HepG2 (cell line): ENCODE data around the gene STK38L. TPM values are rescaled to one million over a fixed set of nuclear protein-coding genes. Genes with fewer than 3 reads are reported as not detected.

ENCODE experiments used
- ATAC-seq: fragments of 200-7000 bp; cut with Tn5 transposase; 3 replicates; pipeline ENCODE4 v1.9.1; 2020; ENCODE audit warnings: mild to moderate bottlenecking, moderate library complexity
- BruUV-seq: library from RNA; stranded (reverse); fragments of 400-500 nt; replicated peaks from 2 replicates; lab custom pipeline; 2021; lab: Mats Ljungman, UMichigan
- CTCF ChIA-PET: fragments of 300-600 bp; formaldehyde crosslinking; extraction: SDS; loops from one replicate; lab custom pipeline; 2021; ENCODE audit warnings: low total read pairs, inconsistent platforms, low intra/inter-chr PET ratio; lab: Yijun Ruan, JAX
- POLR2A ChIA-PET: fragments of 350-600 bp; sonication (Branson Sonifier 250); formaldehyde crosslinking; loops from one replicate; lab custom pipeline; 2020; ENCODE audit warnings: antibody characterized with exemption, inconsistent platforms; lab: Yijun Ruan, JAX
- DNase-seq: peaks from one replicate; pipeline ENCODE4 v3.0.0-alpha.2; 2015; ENCODE audit warnings: low spot score
- FAIRE-seq: peaks from 3 replicates; lab custom pipeline; 2011; peaks lifted over from hg19 to GRCh38; lab: Jason Lieb, UNC
- H2AFZ ChIP-seq: one replicate; pipeline ENCODE4 v1.6.1; 2011; ENCODE audit warnings: low read length, inconsistent platforms
- H3K27ac ChIP-seq: fragments of 300-600 bp; 3 replicates; pipeline ENCODE4 v1.8.0; 2011; ENCODE audit warnings: mixed run types, mild to moderate bottlenecking, mixed read lengths, low read length, inconsistent platforms; ENCODE audit not compliant: insufficient read depth; ENCODE audit errors: extremely low read length
- H3K27me3 ChIP-seq, 2 experiments: fragments of 200-600 bp in 1 of 2; 2 replicates in 1 of 2; 3 replicates in 1 of 2; pipeline versions ENCODE4 v1.6.0 to v1.8.0; 2011; ENCODE audit warnings: low read length in 2 of 2, mild to moderate bottlenecking in 2 of 2, moderate library complexity in 2 of 2, inconsistent platforms in 1 of 2; ENCODE audit not compliant: insufficient read depth in 2 of 2, control insufficient read depth in 1 of 2
- H3K36me3 ChIP-seq, 2 experiments: fragments of 200-600 bp in 1 of 2; replicated peaks in 1 of 2; 2 replicates in 1 of 2; 3 replicates in 1 of 2; pipeline versions ENCODE4 v1.5.1 to v1.8.0; 2011; ENCODE audit warnings: low read length in 2 of 2, inconsistent platforms in 1 of 2; ENCODE audit not compliant: insufficient read depth in 2 of 2, control insufficient read depth in 1 of 2
- H3K4me1 ChIP-seq: 2 replicates; pipeline ENCODE4 v1.5.1; 2012; ENCODE audit warnings: low read length, inconsistent platforms; ENCODE audit not compliant: insufficient read depth
- H3K4me2 ChIP-seq: 2 replicates; pipeline ENCODE4 v1.6.0; 2011; ENCODE audit warnings: low read depth, low read length, inconsistent platforms
- H3K4me3 ChIP-seq, 3 experiments: fragments of 200-600 bp in 1 of 3; sonication (generic), shearing (Covaris generic) in 1 of 3; replicated peaks in 1 of 3; 2 replicates each; pipeline ENCODE4 v1.5.1; 2011 to 2016; ENCODE audit warnings: low read length in 3 of 3, inconsistent platforms in 2 of 3, low read depth in 2 of 3, mild to moderate bottlenecking in 2 of 3, control low read depth in 1 of 3, mixed read lengths in 1 of 3; ENCODE audit not compliant: insufficient read depth in 1 of 3
- H3K79me2 ChIP-seq: one replicate; pipeline ENCODE4 v1.6.1; 2011; ENCODE audit warnings: low read length, inconsistent platforms; ENCODE audit not compliant: insufficient read depth
- H3K9ac ChIP-seq: 2 replicates; pipeline ENCODE4 v1.6.0; 2011; ENCODE audit warnings: mild to moderate bottlenecking, low read depth, low read length, inconsistent platforms; ENCODE audit not compliant: insufficient read depth
- H3K9me3 ChIP-seq: 2 replicates; pipeline ENCODE4 v1.5.1; 2012; ENCODE audit warnings: mild to moderate bottlenecking, low read length
- H4K20me1 ChIP-seq: 2 replicates; pipeline ENCODE4 v1.6.0; 2011; ENCODE audit warnings: inconsistent platforms, mild to moderate bottlenecking, low read length, moderate library complexity; ENCODE audit not compliant: insufficient read depth
- FOXC1 ChIP-seq: sonication (generic); formaldehyde crosslinking; IDR thresholded peaks from 2 replicates; pipeline ENCODE4 v1.8.0; 2022; ENCODE audit warnings: mild to moderate bottlenecking, missing genetic modification reagents, borderline replicate concordance
- KDM1A ChIP-seq: IDR thresholded peaks from 2 replicates; pipeline ENCODE4 v1.6.1; 2016; ENCODE audit warnings: missing compliant biosample characterization
- MYNN ChIP-seq: sonication (generic); formaldehyde crosslinking; IDR thresholded peaks from 2 replicates; pipeline ENCODE4 v1.4.0; 2020; ENCODE audit warnings: mild to moderate bottlenecking, low read depth, missing genetic modification reagents
- TRIM24 ChIP-seq: sonication (generic); formaldehyde crosslinking; IDR thresholded peaks from 2 replicates; pipeline ENCODE4 v1.8.0; 2022; ENCODE audit warnings: mild to moderate bottlenecking, missing genetic modification reagents
- ZNF12 ChIP-seq: sonication (generic); formaldehyde crosslinking; IDR thresholded peaks from 2 replicates; pipeline ENCODE4 v1.5.0; 2020; ENCODE audit warnings: missing genetic modification reagents
- ZNF446 ChIP-seq: sonication (generic); formaldehyde crosslinking; IDR thresholded peaks from 2 replicates; pipeline ENCODE4 v1.5.0; 2020; ENCODE audit warnings: mild to moderate bottlenecking, missing genetic modification reagents
- ZNF737 ChIP-seq: sonication (generic); formaldehyde crosslinking; IDR thresholded peaks from 2 replicates; pipeline ENCODE4 v1.5.0; 2020; ENCODE audit warnings: missing genetic modification reagents, mild to moderate bottlenecking, borderline replicate concordance
- ZSCAN29 ChIP-seq: sonication (generic); formaldehyde crosslinking; conservative IDR thresholded peaks from 2 replicates; pipeline ENCODE4 v1.4.0; 2020; ENCODE audit warnings: mild to moderate bottlenecking, missing genetic modification reagents
- WGBS: methylation state at CpG from one replicate; pipeline ENCODE4 v1.1.6; 2017; ENCODE audit warnings: low lambda C conversion rate; 5-methylcytosine and 5-hydroxymethylcytosine counted together
- in situ Hi-C: cut with HindIII; loops from 2 replicates; pipeline ENCODE4 v1.10.0; 2017; ENCODE audit warnings: low pct_unique_long_range_greater_than_20kb; ENCODE audit not compliant: extremely low pct_ligation_motif_present
- intact Hi-C: fragments of 100-400 bp; cut with micrococcal nuclease; formaldehyde crosslinking; loops from one replicate; pipeline ENCODE4 v1.10.0; 2022; ENCODE audit not compliant: unreplicated experiment
- polyA plus RNA-seq, 8 experiments: library from polyadenylated mRNA; depleted of rRNA in 3 of 8; stranded (reverse) in 7 of 8; unstranded in 1 of 8; fragments of >200 nt; fragmentation: Illumina TruSeq in 4 of 8; extraction: Trizol in 4 of 8; gene quantifications; 2 replicates each; pipeline versions ENCODE4 v1.2.1 to v1.2.3, GENCODE V29; 2011 to 2016; ENCODE audit warnings: low read depth in 4 of 8, missing spikeins in 1 of 8, mixed read lengths in 1 of 8; ENCODE audit not compliant: insufficient read depth in 1 of 8
- total RNA-seq, 5 experiments: library from RNA; depleted of rRNA; stranded (reverse); fragments of >200 nt; fragmentation: Illumina TruSeq; extraction: Trizol; gene quantifications; 2 replicates each; pipeline ENCODE4 v1.2.3, GENCODE V29; 2016; ENCODE audit warnings: low read depth in 1 of 5
- TF ChIP-seq, protein P1 (sequence below): sonication (generic); formaldehyde crosslinking; IDR thresholded peaks from 2 replicates; pipeline ENCODE4 v1.4.0; 2020; ENCODE audit warnings: low read depth, missing genetic modification reagents
- TF ChIP-seq, protein P2 (sequence below): sonication (generic); formaldehyde crosslinking; IDR thresholded peaks from 2 replicates; pipeline ENCODE4 v1.8.1; 2022; ENCODE audit warnings: low read depth, mild to moderate bottlenecking, missing genetic modification reagents
- TF ChIP-seq, protein P3 (sequence below): sonication (generic); formaldehyde crosslinking; IDR thresholded peaks from 2 replicates; pipeline ENCODE4 v1.8.0; 2022; ENCODE audit warnings: missing genetic modification reagents, mild to moderate bottlenecking, moderate library complexity, borderline replicate concordance
- TF ChIP-seq, protein P4 (sequence below): sonication (generic); formaldehyde crosslinking; IDR thresholded peaks from 2 replicates; pipeline ENCODE4 v1.4.0; 2020; ENCODE audit warnings: missing genetic modification reagents

The STK38L gene
- total and polyA plus RNA-seq, 2 of the 13 experiments (the other 11 are each of a cell fraction or from before 2014, with no cell fraction given) = 6.1 to 26.4 TPM

DNA sequence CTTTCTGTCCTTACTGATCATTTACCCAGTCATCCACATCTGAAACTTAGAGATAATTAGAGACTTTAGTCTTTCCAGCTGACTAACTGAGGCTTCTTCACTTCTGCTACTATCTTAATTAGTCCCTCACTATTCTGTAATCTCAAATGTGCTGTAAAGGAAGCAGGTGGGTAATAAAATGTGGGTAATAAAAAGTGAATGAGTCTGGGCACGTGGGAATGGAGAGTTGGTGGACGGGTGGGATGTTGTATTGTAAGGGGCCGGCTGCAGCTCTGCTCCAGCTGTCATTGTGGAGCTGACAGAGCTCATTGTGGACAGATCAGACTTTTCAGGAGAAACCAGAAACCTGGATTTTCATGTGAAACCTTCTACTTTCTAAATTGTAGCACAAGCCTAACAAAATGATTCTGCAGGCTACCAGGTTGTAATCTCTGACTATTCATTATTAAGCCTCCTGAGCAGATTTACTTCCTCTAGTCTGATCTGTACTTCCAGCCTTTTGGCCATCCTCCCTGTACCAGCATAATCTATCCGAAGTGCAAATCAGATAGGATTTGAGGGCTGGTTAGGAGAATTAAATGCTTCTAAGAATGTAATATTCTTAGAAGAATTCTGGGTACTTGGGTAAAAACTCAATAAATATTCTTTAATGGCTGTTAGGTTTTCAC is 46.5 kb downstream of the STK38L start:
- Histone ChIP-seq H3K27me3 (no peaks in the 10 kb centered on the region), H3K27ac (no peak overlapping the region), H4K20me1 (no peaks in the 10 kb centered on the region), H3K9ac (no peak overlapping the region), H3K9me3 (no peaks in the 10 kb centered on the region), H3K4me3 (no peak overlapping the region), H3K36me3 (no peaks in the 10 kb centered on the region), H3K4me2 (no peak overlapping the region), H2AFZ (no peak overlapping the region), H3K4me1 (peaks cover 26% of the 10 kb centered on the region), H3K79me2 (no peaks in the 10 kb centered on the region)
- DNase-seq (no peak), ATAC-seq (no peak), FAIRE-seq (no peak)
- WGBS = 96% methylated on average over 4 of the region's 4 CpGs
- BruUV-seq = no TSS peak
- POLR2A ChIA-PET = no interaction called here
- in situ Hi-C loops (no loop called here), intact Hi-C loops (loop anchor here (5.0 kb wide), 1 partner anchor 48 kb away; the partner anchor contains the start of gene STK38L)
- CTCF ChIA-PET = no interaction called here
- no peak for TF ChIP-seq ZSCAN29
- no peak for TF ChIP-seq TRIM24 (CRISPR knock-in tag)
- no peak for TF ChIP-seq MYNN (CRISPR knock-in tag)
- TF ChIP-seq, protein P1, sequence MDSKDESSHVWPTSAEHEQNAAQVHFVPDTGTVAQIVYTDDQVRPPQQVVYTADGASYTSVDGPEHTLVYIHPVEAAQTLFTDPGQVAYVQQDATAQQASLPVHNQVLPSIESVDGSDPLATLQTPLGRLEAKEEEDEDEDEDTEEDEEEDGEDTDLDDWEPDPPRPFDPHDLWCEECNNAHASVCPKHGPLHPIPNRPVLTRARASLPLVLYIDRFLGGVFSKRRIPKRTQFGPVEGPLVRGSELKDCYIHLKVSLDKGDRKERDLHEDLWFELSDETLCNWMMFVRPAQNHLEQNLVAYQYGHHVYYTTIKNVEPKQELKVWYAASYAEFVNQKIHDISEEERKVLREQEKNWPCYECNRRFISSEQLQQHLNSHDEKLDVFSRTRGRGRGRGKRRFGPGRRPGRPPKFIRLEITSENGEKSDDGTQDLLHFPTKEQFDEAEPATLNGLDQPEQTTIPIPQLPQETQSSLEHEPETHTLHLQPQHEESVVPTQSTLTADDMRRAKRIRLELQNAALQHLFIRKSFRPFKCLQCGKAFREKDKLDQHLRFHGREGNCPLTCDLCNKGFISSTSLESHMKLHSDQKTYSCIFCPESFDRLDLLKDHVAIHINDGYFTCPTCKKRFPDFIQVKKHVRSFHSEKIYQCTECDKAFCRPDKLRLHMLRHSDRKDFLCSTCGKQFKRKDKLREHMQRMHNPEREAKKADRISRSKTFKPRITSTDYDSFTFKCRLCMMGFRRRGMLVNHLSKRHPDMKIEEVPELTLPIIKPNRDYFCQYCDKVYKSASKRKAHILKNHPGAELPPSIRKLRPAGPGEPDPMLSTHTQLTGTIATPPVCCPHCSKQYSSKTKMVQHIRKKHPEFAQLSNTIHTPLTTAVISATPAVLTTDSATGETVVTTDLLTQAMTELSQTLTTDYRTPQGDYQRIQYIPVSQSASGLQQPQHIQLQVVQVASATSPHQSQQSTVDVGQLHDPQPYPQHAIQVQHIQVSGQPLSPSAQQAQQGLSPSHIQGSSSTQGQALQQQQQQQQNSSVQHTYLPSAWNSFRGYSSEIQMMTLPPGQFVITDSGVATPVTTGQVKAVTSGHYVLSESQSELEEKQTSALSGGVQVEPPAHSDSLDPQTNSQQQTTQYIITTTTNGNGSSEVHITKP (CRISPR knock-in tag) = no peak
- TF ChIP-seq ZNF12 = no peak
- TF ChIP-seq ZNF446 (CRISPR knock-in tag) = no peak
- TF ChIP-seq FOXC1 (CRISPR knock-in tag) = no peak
- TF ChIP-seq, protein P2, sequence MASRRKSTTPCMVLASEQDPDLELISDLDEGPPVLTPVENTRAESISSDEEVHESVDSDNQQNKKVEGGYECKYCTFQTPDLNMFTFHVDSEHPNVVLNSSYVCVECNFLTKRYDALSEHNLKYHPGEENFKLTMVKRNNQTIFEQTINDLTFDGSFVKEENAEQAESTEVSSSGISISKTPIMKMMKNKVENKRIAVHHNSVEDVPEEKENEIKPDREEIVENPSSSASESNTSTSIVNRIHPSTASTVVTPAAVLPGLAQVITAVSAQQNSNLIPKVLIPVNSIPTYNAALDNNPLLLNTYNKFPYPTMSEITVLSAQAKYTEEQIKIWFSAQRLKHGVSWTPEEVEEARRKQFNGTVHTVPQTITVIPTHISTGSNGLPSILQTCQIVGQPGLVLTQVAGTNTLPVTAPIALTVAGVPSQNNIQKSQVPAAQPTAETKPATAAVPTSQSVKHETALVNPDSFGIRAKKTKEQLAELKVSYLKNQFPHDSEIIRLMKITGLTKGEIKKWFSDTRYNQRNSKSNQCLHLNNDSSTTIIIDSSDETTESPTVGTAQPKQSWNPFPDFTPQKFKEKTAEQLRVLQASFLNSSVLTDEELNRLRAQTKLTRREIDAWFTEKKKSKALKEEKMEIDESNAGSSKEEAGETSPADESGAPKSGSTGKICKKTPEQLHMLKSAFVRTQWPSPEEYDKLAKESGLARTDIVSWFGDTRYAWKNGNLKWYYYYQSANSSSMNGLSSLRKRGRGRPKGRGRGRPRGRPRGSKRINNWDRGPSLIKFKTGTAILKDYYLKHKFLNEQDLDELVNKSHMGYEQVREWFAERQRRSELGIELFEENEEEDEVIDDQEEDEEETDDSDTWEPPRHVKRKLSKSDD (CRISPR knock-in tag) = no peak
- TF ChIP-seq KDM1A (CRISPR knock-in tag) = no peak
- TF ChIP-seq, protein P3, sequence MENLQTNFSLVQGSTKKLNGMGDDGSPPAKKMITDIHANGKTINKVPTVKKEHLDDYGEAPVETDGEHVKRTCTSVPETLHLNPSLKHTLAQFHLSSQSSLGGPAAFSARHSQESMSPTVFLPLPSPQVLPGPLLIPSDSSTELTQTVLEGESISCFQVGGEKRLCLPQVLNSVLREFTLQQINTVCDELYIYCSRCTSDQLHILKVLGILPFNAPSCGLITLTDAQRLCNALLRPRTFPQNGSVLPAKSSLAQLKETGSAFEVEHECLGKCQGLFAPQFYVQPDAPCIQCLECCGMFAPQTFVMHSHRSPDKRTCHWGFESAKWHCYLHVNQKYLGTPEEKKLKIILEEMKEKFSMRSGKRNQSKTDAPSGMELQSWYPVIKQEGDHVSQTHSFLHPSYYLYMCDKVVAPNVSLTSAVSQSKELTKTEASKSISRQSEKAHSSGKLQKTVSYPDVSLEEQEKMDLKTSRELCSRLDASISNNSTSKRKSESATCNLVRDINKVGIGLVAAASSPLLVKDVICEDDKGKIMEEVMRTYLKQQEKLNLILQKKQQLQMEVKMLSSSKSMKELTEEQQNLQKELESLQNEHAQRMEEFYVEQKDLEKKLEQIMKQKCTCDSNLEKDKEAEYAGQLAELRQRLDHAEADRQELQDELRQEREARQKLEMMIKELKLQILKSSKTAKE (CRISPR knock-in tag) = no peak
- TF ChIP-seq, protein P4, sequence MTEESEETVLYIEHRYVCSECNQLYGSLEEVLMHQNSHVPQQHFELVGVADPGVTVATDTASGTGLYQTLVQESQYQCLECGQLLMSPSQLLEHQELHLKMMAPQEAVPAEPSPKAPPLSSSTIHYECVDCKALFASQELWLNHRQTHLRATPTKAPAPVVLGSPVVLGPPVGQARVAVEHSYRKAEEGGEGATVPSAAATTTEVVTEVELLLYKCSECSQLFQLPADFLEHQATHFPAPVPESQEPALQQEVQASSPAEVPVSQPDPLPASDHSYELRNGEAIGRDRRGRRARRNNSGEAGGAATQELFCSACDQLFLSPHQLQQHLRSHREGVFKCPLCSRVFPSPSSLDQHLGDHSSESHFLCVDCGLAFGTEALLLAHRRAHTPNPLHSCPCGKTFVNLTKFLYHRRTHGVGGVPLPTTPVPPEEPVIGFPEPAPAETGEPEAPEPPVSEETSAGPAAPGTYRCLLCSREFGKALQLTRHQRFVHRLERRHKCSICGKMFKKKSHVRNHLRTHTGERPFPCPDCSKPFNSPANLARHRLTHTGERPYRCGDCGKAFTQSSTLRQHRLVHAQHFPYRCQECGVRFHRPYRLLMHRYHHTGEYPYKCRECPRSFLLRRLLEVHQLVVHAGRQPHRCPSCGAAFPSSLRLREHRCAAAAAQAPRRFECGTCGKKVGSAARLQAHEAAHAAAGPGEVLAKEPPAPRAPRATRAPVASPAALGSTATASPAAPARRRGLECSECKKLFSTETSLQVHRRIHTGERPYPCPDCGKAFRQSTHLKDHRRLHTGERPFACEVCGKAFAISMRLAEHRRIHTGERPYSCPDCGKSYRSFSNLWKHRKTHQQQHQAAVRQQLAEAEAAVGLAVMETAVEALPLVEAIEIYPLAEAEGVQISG = no peak
- TF ChIP-seq ZNF737 (CRISPR knock-in tag) = no peak
